Right lobe of liver (tissue), 4 donors: Measurements from ENCODE around the gene FGB.

Source experiments
- POLR2A ChIP-seq: fragments of 450-650 bp; IDR thresholded peaks from one replicate; pipeline ENCODE4 v1.6.1; 2017; ENCODE audit warnings: antibody characterized with exemption, mild to moderate bottlenecking
- TF ChIP-seq, protein P1 (sequence below), 4 donors: fragments of 200-600 bp in 3 of 4; fragments of 450-650 bp in 1 of 4; IDR thresholded peaks; one replicate each; pipeline versions ENCODE4 v1.5.1 to v1.8.0; 2016 to 2022; ENCODE audit warnings: antibody characterized with exemption in 4 of 4, mild to moderate bottlenecking in 2 of 4
- donor health status: DM: no; HTN: no; CAD: no.
- donor health status: DM: no; HTN: no; CAD: no.
- donor health status: DM: no; HTN: yes; CAD: no.

DNA sequence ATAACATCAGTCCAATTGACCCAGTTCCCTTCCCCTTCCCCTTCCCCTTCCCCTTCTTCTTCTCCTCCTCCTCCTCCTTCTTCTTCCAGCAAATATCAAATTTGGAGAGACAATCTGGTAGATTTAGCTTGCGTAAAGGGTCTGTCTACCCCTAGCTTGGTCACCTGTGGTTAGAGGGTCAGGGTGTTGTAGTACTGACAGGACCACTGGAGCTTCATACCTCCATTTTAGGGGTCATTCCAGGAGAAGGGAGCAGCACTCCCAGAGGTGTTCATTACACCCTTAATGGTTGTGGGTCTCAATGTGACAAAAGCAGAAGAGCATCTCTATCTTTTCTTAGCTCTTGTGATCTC lies 3.7 kb upstream of the FGB start:
- TF ChIP-seq, protein P1, sequence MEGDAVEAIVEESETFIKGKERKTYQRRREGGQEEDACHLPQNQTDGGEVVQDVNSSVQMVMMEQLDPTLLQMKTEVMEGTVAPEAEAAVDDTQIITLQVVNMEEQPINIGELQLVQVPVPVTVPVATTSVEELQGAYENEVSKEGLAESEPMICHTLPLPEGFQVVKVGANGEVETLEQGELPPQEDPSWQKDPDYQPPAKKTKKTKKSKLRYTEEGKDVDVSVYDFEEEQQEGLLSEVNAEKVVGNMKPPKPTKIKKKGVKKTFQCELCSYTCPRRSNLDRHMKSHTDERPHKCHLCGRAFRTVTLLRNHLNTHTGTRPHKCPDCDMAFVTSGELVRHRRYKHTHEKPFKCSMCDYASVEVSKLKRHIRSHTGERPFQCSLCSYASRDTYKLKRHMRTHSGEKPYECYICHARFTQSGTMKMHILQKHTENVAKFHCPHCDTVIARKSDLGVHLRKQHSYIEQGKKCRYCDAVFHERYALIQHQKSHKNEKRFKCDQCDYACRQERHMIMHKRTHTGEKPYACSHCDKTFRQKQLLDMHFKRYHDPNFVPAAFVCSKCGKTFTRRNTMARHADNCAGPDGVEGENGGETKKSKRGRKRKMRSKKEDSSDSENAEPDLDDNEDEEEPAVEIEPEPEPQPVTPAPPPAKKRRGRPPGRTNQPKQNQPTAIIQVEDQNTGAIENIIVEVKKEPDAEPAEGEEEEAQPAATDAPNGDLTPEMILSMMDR (IDR thresholded peaks at IDR 0.05), result no peak
- no peak for TF ChIP-seq POLR2A
